ENCODE results near the gene LCN2.

Gene LCN2

DNA sequence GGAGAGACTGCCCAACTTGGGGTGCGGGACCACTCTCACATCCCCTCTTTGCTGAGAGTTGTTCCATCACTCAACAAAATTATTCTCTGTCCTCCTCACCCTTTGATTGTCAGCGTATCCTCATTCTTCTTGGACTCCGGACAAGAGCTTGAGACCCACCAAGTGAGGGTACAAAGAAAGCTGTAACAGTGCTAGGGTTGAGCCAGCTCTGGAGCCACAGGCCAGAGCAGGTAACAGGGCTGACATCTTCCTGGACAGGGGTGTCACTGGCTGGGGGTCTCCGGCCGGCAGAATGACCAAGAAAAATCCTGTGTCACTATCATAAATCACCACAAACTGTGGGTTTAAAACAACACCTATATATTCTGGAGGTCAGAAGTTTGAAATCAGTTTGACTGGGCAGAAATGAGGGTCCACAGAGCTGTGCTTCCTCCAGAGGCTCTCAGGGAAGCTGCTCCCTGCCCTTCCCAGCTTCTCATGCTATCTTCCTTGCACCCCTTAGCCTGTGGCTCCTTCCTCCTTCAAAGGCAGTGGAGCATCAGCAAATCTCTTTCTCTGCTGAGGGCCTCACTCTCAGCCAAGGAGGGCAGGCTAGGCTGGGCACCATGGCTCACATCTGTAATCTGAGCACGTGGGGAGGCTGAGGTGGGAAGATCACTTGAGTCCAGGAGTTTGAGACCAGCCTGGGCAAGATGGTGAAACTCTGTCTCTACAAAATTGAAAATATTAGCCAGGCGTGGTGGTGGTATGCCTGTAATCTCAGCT is 6.7 kb downstream of the LCN2 start:
- no peaks in the 10 kb centered on the region for H3K36me3 ChIP-seq
- H3K9ac ChIP-seq: no peak overlapping the region
- H3K27ac ChIP-seq: no peak overlapping the region
- H3K4me1 ChIP-seq: peaks cover 11% of the 10 kb centered on the region
- no peaks in the 10 kb centered on the region for H3K9me3 ChIP-seq
- H3K4me2 ChIP-seq: no peak overlapping the region
- H4K20me1 ChIP-seq: no peaks in the 10 kb centered on the region
- no peaks in the 10 kb centered on the region for H3K27me3 ChIP-seq
- no peak for TF ChIP-seq Cebpa-rat (IDR thresholded peaks at IDR 0.05)
- no peak overlapping the region for H3K4me3 ChIP-seq

GRCh38 chr9:128159522-128159783 is 10.2 kb downstream of the LCN2 start:
- Histone ChIP-seq H3K9me3 (no peaks in the 10 kb centered on the region), H3K9ac (peak overlapping the region; percentile 75), H3K4me1 (peaks cover 20% of the 10 kb centered on the region), H3K27ac (peak overlapping the region; percentile 71), H4K20me1 (peaks cover 32% of the 10 kb centered on the region), H3K36me3 (peaks cover 29% of the 10 kb centered on the region), H3K4me2 (peak overlapping the region; percentile 88), H3K4me3 (peak overlapping the region; percentile 96), H3K27me3 (no peaks in the 10 kb centered on the region)
- TF ChIP-seq Cebpa-rat (IDR thresholded peaks at IDR 0.05): no peak

DNA sequence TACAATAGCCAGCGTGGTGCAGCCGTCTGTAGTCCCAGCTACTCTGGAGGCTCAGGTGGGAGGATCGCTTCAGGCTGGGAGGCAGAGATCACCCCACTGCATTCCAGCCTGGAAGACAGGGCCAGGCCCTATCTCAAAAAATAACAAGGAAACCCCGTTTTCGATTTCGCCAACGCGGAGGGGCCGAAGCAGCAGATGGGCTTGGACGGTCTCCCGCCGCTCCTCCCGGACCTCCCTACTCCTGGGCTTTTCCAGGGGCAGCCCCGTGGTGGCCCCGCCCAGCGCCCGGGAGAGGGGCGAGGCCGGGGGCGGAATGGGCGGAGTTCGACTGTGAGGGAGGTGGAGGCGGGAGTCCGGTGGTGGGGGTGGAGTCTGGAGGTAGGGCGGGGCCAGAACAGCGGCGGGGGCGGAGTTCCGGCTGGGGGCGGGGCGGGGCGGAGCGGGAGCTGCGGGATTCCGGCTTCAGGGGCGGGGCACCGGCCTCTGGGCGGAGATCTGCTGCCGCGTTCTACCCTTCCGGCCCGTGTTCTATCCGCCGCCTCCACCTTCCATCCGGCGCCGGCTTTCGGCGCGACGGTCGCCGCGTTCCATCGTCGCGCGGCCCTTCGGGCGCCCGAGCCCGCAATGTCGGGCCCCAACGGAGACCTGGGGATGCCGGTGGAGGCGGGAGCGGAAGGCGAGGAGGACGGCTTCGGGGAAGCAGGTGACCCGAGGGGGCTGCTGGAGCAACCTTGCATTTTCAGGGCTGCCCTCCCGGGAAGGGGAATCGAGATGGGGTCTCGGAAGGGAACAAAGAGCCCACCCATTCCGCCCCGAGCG is 10.7 kb downstream of the LCN2 start, which contains the start of gene BBLN:
TSS of gene BBLN (plus strand) at position 482 of the 819 bp plus-strand sequence. CDS start at position 625, 143 bp downstream.
- peak within 1 kb of the TSS; percentile 96 for H3K4me3 ChIP-seq
- no peaks in the 10 kb centered on the region for H3K27me3 ChIP-seq
- H3K4me1 ChIP-seq: peaks cover 20% of the 10 kb centered on the region
- H3K9ac ChIP-seq: peak within 1 kb of the TSS; percentile 91
- peaks cover 34% of the 10 kb centered on the region for H3K36me3 ChIP-seq
- TF ChIP-seq Cebpa-rat (IDR thresholded peaks at IDR 0.05): no peak
- peak within 1 kb of the TSS; percentile 95 for H3K4me2 ChIP-seq
- H3K9me3 ChIP-seq: no peaks in the 10 kb centered on the region
- peaks cover 34% of the 10 kb centered on the region for H4K20me1 ChIP-seq
- peak within 1 kb of the TSS; percentile 84 for H3K27ac ChIP-seq

- H3K9ac ChIP-seq: peak overlapping the region; percentile 91
- peak overlapping the region; percentile 95 for H3K4me2 ChIP-seq
- TF ChIP-seq Cebpa-rat (IDR thresholded peaks at IDR 0.05): no peak
- H4K20me1 ChIP-seq: peaks cover 34% of the 10 kb centered on the region
- peak overlapping the region; percentile 84 for H3K27ac ChIP-seq
- no peaks in the 10 kb centered on the region for H3K27me3 ChIP-seq
- H3K4me3 ChIP-seq: peak overlapping the region; percentile 96
- H3K36me3 ChIP-seq: peaks cover 40% of the 10 kb centered on the region
- H3K4me1 ChIP-seq: peaks cover 20% of the 10 kb centered on the region
- no peaks in the 10 kb centered on the region for H3K9me3 ChIP-seq
These were observed 11.3 kb downstream of the LCN2 start for GRCh38 chr9:128160603-128160987.

GRCh38 chr9:128161215-128161902 is 12.1 kb downstream of the LCN2 start:
- H3K27me3 ChIP-seq: no peaks in the 10 kb centered on the region
- no peaks in the 10 kb centered on the region for H3K9me3 ChIP-seq
- peaks cover 48% of the 10 kb centered on the region for H3K36me3 ChIP-seq
- H3K4me1 ChIP-seq: peaks cover 20% of the 10 kb centered on the region
- H3K4me3 ChIP-seq: peak overlapping the region; percentile 96
- TF ChIP-seq Cebpa-rat (IDR thresholded peaks at IDR 0.05): no peak
- H3K9ac ChIP-seq: peak overlapping the region; percentile 91; the same call in 1 of the 2 replicates
- H3K4me2 ChIP-seq: peak overlapping the region; percentile 95
- H4K20me1 ChIP-seq: peaks cover 34% of the 10 kb centered on the region
- H3K27ac ChIP-seq: no peak overlapping the region

- no peak overlapping the region for H3K4me2 ChIP-seq
- TF ChIP-seq Cebpa-rat (IDR thresholded peaks at IDR 0.05): no peak
- no peak overlapping the region for H3K9ac ChIP-seq
- H3K27me3 ChIP-seq: no peaks in the 10 kb centered on the region
- H3K4me3 ChIP-seq: no peak overlapping the region
- H3K27ac ChIP-seq: no peak overlapping the region
- H4K20me1 ChIP-seq: peaks cover 45% of the 10 kb centered on the region
- peaks cover 59% of the 10 kb centered on the region for H3K36me3 ChIP-seq
- no peaks in the 10 kb centered on the region for H3K9me3 ChIP-seq
- peaks cover 20% of the 10 kb centered on the region for H3K4me1 ChIP-seq
These were observed 13.2 kb downstream of the LCN2 start for GRCh38 chr9:128162215-128163026.

DNA sequence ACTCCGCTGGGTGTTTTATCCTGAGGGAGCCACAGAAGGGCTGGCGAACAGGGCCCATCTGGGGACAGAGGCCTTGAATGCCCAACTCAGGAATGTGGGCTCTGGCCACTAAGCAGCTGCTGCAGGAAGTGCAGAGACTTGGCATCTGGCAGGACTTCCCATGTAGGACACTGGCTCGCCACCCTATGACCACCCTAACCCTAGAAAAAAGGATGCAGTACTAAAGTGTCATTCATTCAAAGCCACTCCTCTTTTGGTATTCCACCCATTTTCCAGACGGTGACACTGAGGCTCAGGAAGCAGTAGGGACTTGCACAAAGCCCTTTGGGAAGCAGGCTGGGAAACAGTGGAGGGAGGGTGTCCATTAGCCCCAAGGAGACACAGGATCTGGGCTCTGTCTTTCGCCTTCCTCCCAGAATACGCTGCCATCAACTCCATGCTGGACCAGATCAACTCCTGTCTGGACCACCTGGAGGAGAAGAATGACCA is 13.8 kb downstream of the LCN2 start:
- no peak overlapping the region for H3K4me3 ChIP-seq
- no peak for TF ChIP-seq Cebpa-rat (IDR thresholded peaks at IDR 0.05)
- H3K36me3 ChIP-seq: peaks cover 65% of the 10 kb centered on the region
- no peak overlapping the region for H3K9ac ChIP-seq
- H3K27me3 ChIP-seq: no peaks in the 10 kb centered on the region
- H3K4me1 ChIP-seq: peaks cover 20% of the 10 kb centered on the region
- H3K4me2 ChIP-seq: no peak overlapping the region
- H3K27ac ChIP-seq: no peak overlapping the region
- H3K9me3 ChIP-seq: no peaks in the 10 kb centered on the region
- H4K20me1 ChIP-seq: peaks cover 49% of the 10 kb centered on the region

GRCh38 chr9:128163523-128164306 is 14.5 kb downstream of the LCN2 start:
- H3K4me1 ChIP-seq: peaks cover 20% of the 10 kb centered on the region
- H3K4me2 ChIP-seq: no peak overlapping the region
- H3K27me3 ChIP-seq: no peaks in the 10 kb centered on the region
- no peak overlapping the region for H3K27ac ChIP-seq
- H3K9me3 ChIP-seq: no peaks in the 10 kb centered on the region
- peaks cover 72% of the 10 kb centered on the region for H3K36me3 ChIP-seq
- H3K4me3 ChIP-seq: no peak overlapping the region
- H4K20me1 ChIP-seq: peaks cover 49% of the 10 kb centered on the region
- H3K9ac ChIP-seq: no peak overlapping the region
- TF ChIP-seq Cebpa-rat (IDR thresholded peaks at IDR 0.05): no peak
